ENCODE measurements around the gene CACNB4.

GRCh38 chr2:152015552-152015951 lies 83.3 kb downstream of the CACNB4 start:
- TF ChIP-seq CTCF (conservative IDR thresholded peaks at IDR 0.05; ENCODE audit: low read length) (no peak), EZH2phosphoT487 (IDR thresholded peaks at IDR 0.05; ENCODE audit: borderline replicate concordance) (no peak)

All from Loucy (cell line).